Measurements from ENCODE around the gene ZNF827.

Gene ZNF827

DNA sequence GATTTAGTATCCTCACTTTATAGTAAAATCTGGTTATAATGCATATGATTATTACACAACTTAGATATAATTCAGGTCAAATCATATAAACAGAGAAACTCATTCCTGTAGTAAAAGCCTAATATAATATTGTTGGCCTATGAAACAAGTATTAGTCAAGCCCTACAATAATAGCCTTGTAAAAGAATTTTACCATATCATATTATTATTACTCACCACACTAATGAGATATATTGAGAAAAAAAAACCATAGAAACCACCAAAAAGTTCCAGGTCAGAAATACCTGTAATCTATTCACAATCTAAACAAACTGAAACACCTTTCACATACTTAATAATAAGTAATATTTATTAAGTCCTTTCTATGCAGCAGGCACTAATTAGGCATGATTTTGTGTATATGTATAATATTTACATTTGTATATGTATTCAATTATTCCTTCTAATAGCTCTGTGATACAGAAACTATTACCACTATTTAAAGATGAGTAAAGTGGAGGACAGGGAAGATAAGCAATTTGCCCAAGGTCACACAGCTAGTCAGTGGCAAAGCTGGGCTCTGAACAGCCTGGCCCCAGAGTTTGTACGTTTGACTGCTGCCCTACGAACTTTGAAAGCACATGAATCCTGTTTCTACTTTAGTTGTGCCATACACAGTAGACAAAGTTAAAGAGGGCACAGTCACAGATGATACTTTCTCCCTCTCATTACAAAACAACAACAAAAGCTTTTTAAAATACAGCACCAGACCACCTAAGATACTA is 9.0 kb downstream of the ZNF827 start:
- no peak overlapping the region for H3K9ac ChIP-seq (ENCODE audit: low read length)
- H3K36me3 ChIP-seq (ENCODE audit: control insufficient read depth, insufficient read depth, low read length), result no peaks in the 10 kb centered on the region
- peaks cover 6% of the 10 kb centered on the region for H3K4me1 ChIP-seq (ENCODE audit: control insufficient read depth, insufficient read depth, low read length)
- H3K9me3 ChIP-seq (ENCODE audit: control insufficient read depth, low read length), result no peaks in the 10 kb centered on the region
- no peaks in the 10 kb centered on the region for H3K27me3 ChIP-seq (ENCODE audit: control insufficient read depth, insufficient read depth, low read length)
- no peak overlapping the region for H3K4me3 ChIP-seq (ENCODE audit: low read length)

DNA sequence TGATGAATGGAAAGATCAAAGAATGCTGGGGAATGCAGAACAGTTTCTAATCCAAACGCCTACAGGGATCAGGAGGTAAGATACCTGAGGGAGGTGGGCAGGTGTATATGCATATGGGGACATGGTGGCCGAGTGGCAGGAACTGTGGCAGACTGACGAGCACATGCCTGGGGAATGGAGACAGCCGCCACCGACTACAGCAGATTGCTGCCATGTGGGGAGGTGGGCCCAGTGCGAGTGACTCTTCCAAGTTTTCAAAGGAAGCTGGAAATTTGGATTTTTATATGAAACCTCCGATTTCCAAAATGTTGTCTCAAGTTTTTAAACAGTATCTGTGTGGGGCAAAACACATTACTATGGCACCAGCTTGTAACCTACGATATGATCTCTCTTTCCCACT is 9.9 kb downstream of the ZNF827 start:
- Histone ChIP-seq H3K27me3 (ENCODE audit: control insufficient read depth, insufficient read depth, low read length) (no peaks in the 10 kb centered on the region), H3K4me3 (ENCODE audit: low read length) (no peak overlapping the region), H3K4me1 (ENCODE audit: control insufficient read depth, insufficient read depth, low read length) (no peaks in the 10 kb centered on the region), H3K36me3 (ENCODE audit: control insufficient read depth, insufficient read depth, low read length) (no peaks in the 10 kb centered on the region), H3K9ac (ENCODE audit: low read length) (no peak overlapping the region), H3K9me3 (ENCODE audit: control insufficient read depth, low read length) (no peaks in the 10 kb centered on the region)

DNA sequence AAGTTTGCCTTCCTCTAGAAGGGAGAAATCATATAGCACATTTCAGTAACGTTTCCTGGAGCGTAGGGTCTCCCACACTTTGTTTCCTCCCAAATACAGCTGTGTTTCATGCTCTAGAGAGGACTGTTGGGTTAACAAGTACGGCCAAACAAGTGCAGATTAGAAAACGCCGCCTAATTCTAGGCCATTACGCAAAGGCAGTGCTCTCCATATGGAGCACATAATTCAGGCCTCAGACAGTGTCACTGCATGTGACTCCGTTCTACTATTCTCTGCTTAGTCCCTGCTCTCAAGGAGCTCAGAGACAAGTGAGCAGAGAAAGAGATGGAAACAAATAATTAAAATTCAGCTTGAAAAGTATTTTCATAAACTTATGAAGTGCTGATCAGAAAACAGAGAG is 11.6 kb downstream of the ZNF827 start:
- H3K9me3 ChIP-seq (ENCODE audit: control insufficient read depth, low read length), result no peaks in the 10 kb centered on the region
- no peaks in the 10 kb centered on the region for H3K4me1 ChIP-seq (ENCODE audit: control insufficient read depth, insufficient read depth, low read length)
- no peaks in the 10 kb centered on the region for H3K36me3 ChIP-seq (ENCODE audit: control insufficient read depth, insufficient read depth, low read length)
- H3K27me3 ChIP-seq (ENCODE audit: control insufficient read depth, insufficient read depth, low read length), result no peaks in the 10 kb centered on the region
- no peak overlapping the region for H3K9ac ChIP-seq (ENCODE audit: low read length)
- no peak overlapping the region for H3K4me3 ChIP-seq (ENCODE audit: low read length)

DNA sequence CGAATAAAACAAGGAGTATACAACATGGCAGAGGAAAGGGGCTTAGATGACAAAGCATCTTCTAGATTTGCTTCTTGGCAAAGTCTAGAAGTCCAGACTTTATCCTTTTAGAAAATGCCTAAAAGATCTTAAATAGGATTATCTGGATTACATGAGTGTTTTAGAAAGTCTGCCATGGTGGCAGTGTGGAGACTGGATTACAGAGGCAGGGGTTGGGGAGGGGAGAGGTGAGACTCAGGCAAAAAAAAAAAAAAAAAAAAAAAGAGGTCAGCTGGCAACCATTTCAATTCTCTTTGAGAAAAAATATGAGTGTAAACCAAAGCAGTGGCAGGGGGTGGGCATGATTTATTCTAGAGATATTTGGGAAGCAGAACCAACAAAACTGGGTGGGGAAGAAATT is 17.4 kb downstream of the ZNF827 start:
- H3K36me3 ChIP-seq (ENCODE audit: control insufficient read depth, insufficient read depth, low read length), result no peaks in the 10 kb centered on the region
- H3K4me3 ChIP-seq (ENCODE audit: low read length), result no peak overlapping the region
- peaks cover 5% of the 10 kb centered on the region for H3K4me1 ChIP-seq (ENCODE audit: control insufficient read depth, insufficient read depth, low read length)
- no peak overlapping the region for H3K9ac ChIP-seq (ENCODE audit: low read length)
- H3K27me3 ChIP-seq (ENCODE audit: control insufficient read depth, insufficient read depth, low read length), result no peaks in the 10 kb centered on the region
- no peaks in the 10 kb centered on the region for H3K9me3 ChIP-seq (ENCODE audit: control insufficient read depth, low read length)

DNA sequence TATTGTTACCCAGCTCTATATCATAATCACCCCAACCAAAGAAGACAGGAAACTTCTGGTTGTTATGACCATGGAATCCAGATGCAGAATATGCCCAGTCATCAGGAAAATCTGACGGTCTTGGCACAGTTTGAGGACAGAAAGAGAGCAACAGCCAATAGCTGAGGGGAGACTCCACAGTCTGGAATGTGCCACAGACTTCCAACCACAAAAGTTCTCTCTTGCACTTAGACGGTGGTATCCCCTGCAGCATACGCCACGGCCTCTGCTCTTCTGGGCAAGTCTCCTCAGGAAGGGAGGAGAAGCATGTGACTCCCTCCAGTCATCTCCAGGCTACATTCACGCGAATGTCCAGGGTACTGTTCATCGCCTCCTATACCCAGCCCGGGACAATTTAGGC is 18.4 kb downstream of the ZNF827 start:
- H3K4me1 ChIP-seq (ENCODE audit: control insufficient read depth, insufficient read depth, low read length), result peaks cover 5% of the 10 kb centered on the region
- no peak overlapping the region for H3K4me3 ChIP-seq (ENCODE audit: low read length)
- no peaks in the 10 kb centered on the region for H3K9me3 ChIP-seq (ENCODE audit: control insufficient read depth, low read length)
- no peaks in the 10 kb centered on the region for H3K27me3 ChIP-seq (ENCODE audit: control insufficient read depth, insufficient read depth, low read length)
- no peaks in the 10 kb centered on the region for H3K36me3 ChIP-seq (ENCODE audit: control insufficient read depth, insufficient read depth, low read length)
- H3K9ac ChIP-seq (ENCODE audit: low read length), result no peak overlapping the region

DNA sequence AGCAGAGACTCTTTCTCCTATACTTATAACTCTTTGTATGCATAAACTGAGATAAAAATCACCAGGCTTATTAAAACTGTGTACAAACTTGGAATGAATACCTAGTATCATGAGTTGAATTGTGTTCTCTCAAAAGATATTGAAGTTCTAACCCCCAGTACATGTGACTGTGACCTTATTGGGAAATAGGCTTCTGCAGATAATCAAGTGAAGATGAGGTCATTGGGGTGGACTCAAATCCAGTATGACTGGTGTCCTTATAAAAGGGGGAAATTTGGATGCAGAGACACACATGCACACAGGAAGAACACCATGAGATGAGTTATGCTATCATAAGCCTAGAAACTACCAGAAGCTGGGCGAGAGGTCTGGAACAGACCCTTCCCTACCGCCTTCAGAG is 26.2 kb downstream of the ZNF827 start:
- Histone ChIP-seq H3K4me3 (ENCODE audit: low read length) (no peak overlapping the region), H3K9me3 (ENCODE audit: control insufficient read depth, low read length) (no peaks in the 10 kb centered on the region), H3K36me3 (ENCODE audit: control insufficient read depth, insufficient read depth, low read length) (no peaks in the 10 kb centered on the region), H3K4me1 (ENCODE audit: control insufficient read depth, insufficient read depth, low read length) (peaks cover 8% of the 10 kb centered on the region), H3K9ac (ENCODE audit: low read length) (no peak overlapping the region), H3K27me3 (ENCODE audit: control insufficient read depth, insufficient read depth, low read length) (no peaks in the 10 kb centered on the region)

DNA sequence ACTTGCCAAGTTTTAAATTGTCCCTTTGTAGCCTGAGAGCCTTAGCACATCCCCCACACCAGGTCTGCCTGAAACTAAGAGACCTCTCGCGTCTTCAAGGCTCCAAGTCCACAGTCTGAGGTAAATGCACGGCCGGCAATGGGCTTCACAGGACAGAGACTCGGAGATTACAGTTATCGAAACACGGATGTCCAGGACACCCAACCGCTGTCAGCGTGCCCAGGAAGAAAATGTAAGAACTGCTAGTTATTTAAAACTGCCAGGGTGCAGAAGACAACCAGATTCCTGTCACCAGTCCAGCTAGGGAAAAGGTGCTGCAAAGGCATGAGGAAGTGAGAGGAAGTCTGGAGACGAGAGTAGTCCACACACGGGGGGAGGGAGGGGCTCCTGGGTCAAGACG is 28.9 kb downstream of the ZNF827 start:
- no peaks in the 10 kb centered on the region for H3K27me3 ChIP-seq (ENCODE audit: control insufficient read depth, insufficient read depth, low read length)
- H3K9ac ChIP-seq (ENCODE audit: low read length), result no peak overlapping the region
- no peak overlapping the region for H3K4me3 ChIP-seq (ENCODE audit: low read length)
- no peaks in the 10 kb centered on the region for H3K36me3 ChIP-seq (ENCODE audit: control insufficient read depth, insufficient read depth, low read length)
- H3K9me3 ChIP-seq (ENCODE audit: control insufficient read depth, low read length), result no peaks in the 10 kb centered on the region
- peaks cover 8% of the 10 kb centered on the region for H3K4me1 ChIP-seq (ENCODE audit: control insufficient read depth, insufficient read depth, low read length)

DNA sequence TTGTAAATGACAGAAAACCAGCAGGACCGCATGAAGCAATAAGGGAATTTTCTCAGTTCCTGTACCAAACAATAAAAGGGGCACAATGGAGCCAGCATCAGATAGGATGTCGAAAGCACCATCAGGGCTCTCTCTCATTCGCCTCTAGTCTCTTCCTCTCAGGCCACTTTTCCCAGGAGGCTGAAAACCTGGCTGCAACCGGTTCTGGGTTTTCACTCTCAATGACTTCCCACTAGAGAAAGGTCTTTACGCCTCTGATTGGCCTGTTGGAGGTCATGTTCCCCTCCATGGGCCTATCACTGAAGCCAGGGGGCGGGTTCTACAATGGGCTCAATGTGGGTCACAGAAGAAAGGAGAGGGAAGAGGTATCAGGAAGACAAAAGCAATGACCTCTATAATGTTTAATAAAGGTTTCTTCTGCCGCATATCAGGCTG is 29.3 kb downstream of the ZNF827 start:
- Histone ChIP-seq H3K9ac (ENCODE audit: low read length) (no peak overlapping the region), H3K4me3 (ENCODE audit: low read length) (no peak overlapping the region), H3K9me3 (ENCODE audit: control insufficient read depth, low read length) (no peaks in the 10 kb centered on the region), H3K4me1 (ENCODE audit: control insufficient read depth, insufficient read depth, low read length) (peaks cover 8% of the 10 kb centered on the region), H3K27me3 (ENCODE audit: control insufficient read depth, insufficient read depth, low read length) (no peaks in the 10 kb centered on the region), H3K36me3 (ENCODE audit: control insufficient read depth, insufficient read depth, low read length) (no peaks in the 10 kb centered on the region)

DNA sequence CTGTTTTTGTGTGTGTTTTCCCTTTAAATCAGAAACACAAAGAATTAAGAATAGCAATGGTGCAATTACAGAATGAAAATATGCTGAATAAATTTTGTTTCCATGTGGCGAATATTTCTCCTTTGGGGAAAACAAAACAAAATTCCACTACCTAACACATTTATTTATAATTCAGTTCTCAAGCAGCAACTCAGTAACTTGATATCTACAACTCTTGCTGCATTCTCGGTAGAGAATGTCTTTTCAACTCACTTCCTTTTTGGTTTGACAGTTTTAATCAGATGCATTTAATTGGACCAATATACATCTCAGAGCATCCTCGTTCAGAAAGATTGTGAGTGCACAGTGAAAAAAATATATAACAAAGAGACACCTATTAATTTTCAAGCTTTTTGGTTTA is 30.8 kb downstream of the ZNF827 start:
- Histone ChIP-seq H3K4me3 (ENCODE audit: low read length) (no peak overlapping the region), H3K4me1 (ENCODE audit: control insufficient read depth, insufficient read depth, low read length) (peaks cover 4% of the 10 kb centered on the region), H3K36me3 (ENCODE audit: control insufficient read depth, insufficient read depth, low read length) (no peaks in the 10 kb centered on the region), H3K9ac (ENCODE audit: low read length) (no peak overlapping the region), H3K9me3 (ENCODE audit: control insufficient read depth, low read length) (no peaks in the 10 kb centered on the region), H3K27me3 (ENCODE audit: control insufficient read depth, insufficient read depth, low read length) (no peaks in the 10 kb centered on the region)

DNA sequence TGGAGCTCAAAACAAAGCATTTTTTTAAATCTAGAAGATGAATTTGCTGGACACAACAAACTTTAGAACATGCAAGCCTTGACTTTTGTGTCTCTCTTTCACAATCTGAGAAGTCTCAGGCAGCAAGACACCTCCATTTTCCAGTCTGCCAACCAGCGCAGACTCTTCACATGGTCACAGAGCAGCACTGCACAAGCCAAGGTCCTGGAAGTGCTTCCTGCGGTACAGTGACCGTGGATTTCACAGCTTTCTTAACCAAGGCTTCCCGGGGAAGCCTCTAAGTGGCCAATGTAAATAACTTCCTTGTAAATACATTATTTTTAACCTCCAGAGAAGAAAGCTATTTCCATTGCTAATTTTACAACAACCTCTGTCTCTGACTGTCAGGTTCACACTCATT is 31.2 kb downstream of the ZNF827 start:
- no peaks in the 10 kb centered on the region for H3K27me3 ChIP-seq (ENCODE audit: control insufficient read depth, insufficient read depth, low read length)
- peaks cover 4% of the 10 kb centered on the region for H3K4me1 ChIP-seq (ENCODE audit: control insufficient read depth, insufficient read depth, low read length)
- no peak overlapping the region for H3K4me3 ChIP-seq (ENCODE audit: low read length)
- H3K9me3 ChIP-seq (ENCODE audit: control insufficient read depth, low read length), result no peaks in the 10 kb centered on the region
- no peak overlapping the region for H3K9ac ChIP-seq (ENCODE audit: low read length)
- no peaks in the 10 kb centered on the region for H3K36me3 ChIP-seq (ENCODE audit: control insufficient read depth, insufficient read depth, low read length)

DNA sequence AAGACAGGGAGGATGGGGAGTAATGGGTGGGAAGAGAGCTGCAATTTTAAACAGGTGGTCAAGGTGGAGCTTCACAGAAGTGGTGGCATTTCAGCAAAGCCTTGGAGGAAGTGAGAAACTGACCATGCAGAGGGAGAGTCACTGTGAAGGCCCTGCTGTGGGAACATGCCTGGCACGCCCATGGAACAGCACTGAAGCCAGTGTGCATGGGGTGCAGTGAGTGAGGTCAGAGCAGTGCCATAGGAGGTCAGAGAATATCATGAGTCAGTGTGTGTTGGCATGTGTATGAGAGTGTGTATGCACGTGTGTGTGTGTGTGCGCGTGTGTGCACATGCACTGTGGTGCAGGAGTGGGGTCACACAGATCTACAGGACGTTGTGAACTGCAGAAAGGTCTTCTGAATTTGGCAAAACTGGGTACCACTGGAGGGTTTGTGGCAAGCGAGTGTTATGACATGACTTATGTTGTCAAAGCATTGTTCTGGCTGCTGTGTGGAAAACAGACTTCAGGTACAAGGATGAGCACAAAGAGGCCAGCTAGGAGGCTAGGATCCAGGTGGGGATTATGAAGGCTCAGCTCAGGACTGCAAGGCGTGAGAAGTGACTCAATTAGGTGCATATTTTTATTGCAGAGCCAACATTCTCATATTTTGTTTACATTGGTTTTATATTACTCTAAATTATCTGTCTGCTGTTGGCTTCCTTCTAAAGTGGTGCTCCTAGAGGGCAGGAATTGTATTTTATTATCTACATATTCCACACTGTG is 34.0 kb downstream of the ZNF827 start:
- Histone ChIP-seq H3K4me1 (ENCODE audit: control insufficient read depth, insufficient read depth, low read length) (no peaks in the 10 kb centered on the region), H3K4me3 (ENCODE audit: low read length) (no peak overlapping the region)

DNA sequence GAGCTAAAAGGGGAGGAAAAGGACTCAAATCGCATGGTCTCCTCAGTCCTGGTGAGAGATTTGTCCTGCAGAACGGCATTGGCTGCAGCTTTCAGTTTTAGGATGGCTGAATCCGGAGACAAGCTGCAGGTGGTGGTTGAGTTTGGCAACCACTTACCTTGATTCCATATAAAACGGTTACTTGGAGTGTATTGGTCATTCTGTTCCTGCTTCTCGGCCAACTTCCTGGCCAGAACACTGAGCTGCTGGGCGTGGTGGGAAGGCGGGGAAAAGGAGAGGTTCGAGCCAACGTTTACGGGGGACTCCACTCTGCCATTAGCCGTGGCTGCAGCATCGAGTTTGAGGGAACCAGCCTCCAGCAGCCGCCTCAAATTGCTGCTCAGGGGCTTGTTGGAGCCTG is 36.1 kb downstream of the ZNF827 start:
- Histone ChIP-seq H3K36me3 (ENCODE audit: control insufficient read depth, insufficient read depth, low read length) (no peaks in the 10 kb centered on the region), H3K9me3 (ENCODE audit: control insufficient read depth, low read length) (no peaks in the 10 kb centered on the region), H3K27me3 (ENCODE audit: control insufficient read depth, insufficient read depth, low read length) (no peaks in the 10 kb centered on the region), H3K4me1 (ENCODE audit: control insufficient read depth, insufficient read depth, low read length) (no peaks in the 10 kb centered on the region), H3K9ac (ENCODE audit: low read length) (no peak overlapping the region), H3K4me3 (ENCODE audit: low read length) (no peak overlapping the region)

More for the DNA sequence above, 34.0 kb downstream of the ZNF827 start:
- no peak overlapping the region for H3K9ac ChIP-seq (ENCODE audit: low read length)
- H3K9me3 ChIP-seq (ENCODE audit: control insufficient read depth, low read length), result no peaks in the 10 kb centered on the region
- no peaks in the 10 kb centered on the region for H3K27me3 ChIP-seq (ENCODE audit: control insufficient read depth, insufficient read depth, low read length)
- no peaks in the 10 kb centered on the region for H3K36me3 ChIP-seq (ENCODE audit: control insufficient read depth, insufficient read depth, low read length)

Data from mucosa of stomach (tissue), 1 donor.